ENCODE measurements around the gene GANC. TPM values are rescaled to one million over a fixed set of nuclear protein-coding genes. Genes with fewer than 3 reads are reported as not detected.

Gene GANC
- total and polyA plus RNA-seq, 8 donors: 5.2 to 77.6 (median 12.1) TPM

DNA sequence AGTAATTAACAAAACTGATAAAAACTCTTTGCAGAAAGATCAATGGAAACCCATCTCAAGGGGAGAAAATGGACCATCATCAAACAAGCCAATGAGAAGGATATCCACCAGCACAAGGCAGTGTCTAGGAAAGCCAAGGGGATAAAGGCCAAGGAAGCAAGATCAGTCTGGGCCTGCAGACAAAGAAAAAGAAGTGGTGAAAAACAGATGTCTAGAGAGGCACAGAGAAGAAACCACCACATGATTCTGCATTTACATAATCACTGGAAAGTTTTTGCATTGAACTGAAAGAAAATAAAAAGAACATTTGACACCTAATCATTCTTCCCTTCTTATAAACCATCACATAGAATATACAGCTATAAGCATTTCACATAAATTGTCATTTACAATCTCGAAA, 41.9 kb upstream of the GANC start:
- no peaks in the 10 kb centered on the region for H3K27me3 ChIP-seq
- TF ChIP-seq POLR2A (IDR thresholded peaks at IDR 0.05) (no peak), CTCF (IDR thresholded peaks at IDR 0.05) (no peak), POLR2AphosphoS5 (IDR thresholded peaks at IDR 0.05) (no peak), EP300 (IDR thresholded peaks at IDR 0.05) (no peak)
- no peaks in the 10 kb centered on the region for H3K4me1 ChIP-seq
- intact Hi-C loops (cut with DNase I; ENCODE audit: low total_unique reads): no loop called here
- no peak for DNase-seq
- H3K36me3 ChIP-seq: peaks cover 31 to 99% (median 97%) of the 10 kb centered on the region in 4 donors
- WGBS, 5 donors: 90 to 99% (median 93%) methylated on average over 1 of the region's 1 CpG
- no peak overlapping the region for H3K27ac ChIP-seq
- no peak overlapping the region for H3K4me3 ChIP-seq
- no peaks in the 10 kb centered on the region for H3K9me3 ChIP-seq

DNA sequence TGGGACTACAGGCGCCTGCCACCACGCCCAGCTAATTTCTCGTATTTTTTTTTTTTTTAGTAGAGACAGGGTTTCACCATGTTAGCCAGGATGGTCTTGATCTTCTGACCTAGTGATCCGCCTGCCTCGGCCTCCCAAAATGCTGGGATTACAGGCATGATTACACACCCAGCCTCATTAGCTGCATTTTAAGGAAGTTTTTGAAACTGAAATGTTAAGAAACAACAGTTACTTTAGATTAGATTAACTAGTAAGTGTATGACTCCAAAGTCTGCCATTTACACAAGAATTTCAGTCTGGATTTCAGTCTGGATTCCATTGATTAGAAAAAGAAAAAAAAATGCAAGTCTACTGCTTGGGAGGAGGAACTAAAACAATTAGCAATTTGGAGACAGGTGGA, 40.4 kb upstream of the GANC start:
- DNase-seq: no peak

DNA sequence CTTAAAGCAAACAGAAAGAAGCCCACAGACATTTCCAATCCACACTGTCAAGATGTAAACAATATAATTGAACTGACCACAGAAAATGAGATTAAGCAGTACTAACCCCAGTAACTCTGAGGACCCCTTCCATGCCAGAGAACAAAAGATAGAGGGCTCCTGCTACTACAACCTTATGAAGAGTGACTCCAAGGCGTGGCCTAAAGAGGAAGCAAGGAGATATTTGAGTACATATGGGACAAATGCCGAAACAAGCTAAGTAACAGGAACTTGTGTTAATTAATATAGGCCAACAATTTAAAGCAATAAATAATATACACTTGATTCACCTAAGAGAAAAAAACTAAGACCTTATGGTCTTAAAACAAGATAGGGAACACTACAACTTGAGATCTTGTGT, 39.9 kb upstream of the GANC start:
- Histone ChIP-seq H3K4me3 (no peak overlapping the region), H3K27me3 (no peaks in the 10 kb centered on the region), H3K4me1 (no peaks in the 10 kb centered on the region), H3K27ac (peak overlapping the region in 1 of 5 donors; percentile 2), H3K36me3 (peaks cover 28 to 99% (median 97%) of the 10 kb centered on the region in 4 donors), H3K9me3 (no peaks in the 10 kb centered on the region)
- WGBS, 5 donors: 61 to 71% (median 68%) methylated on average over 2 of the region's 2 CpGs
- TF ChIP-seq POLR2A (IDR thresholded peaks at IDR 0.05) (no peak), POLR2AphosphoS5 (IDR thresholded peaks at IDR 0.05) (no peak), EP300 (IDR thresholded peaks at IDR 0.05) (no peak), CTCF (IDR thresholded peaks at IDR 0.05) (no peak)
- intact Hi-C loops (cut with DNase I; ENCODE audit: low total_unique reads): no loop called here
- DNase-seq: no peak

More for the DNA sequence above, 40.4 kb upstream of the GANC start:
- no peaks in the 10 kb centered on the region for H3K4me1 ChIP-seq
- H3K36me3 ChIP-seq: peaks cover 28 to 99% (median 97%) of the 10 kb centered on the region in 4 donors
- no peaks in the 10 kb centered on the region for H3K9me3 ChIP-seq
- no peaks in the 10 kb centered on the region for H3K27me3 ChIP-seq
- WGBS, 5 donors: 69 to 76% (median 74%) methylated on average over 5 of the region's 5 CpGs
- H3K27ac ChIP-seq: no peak overlapping the region
- H3K4me3 ChIP-seq: no peak overlapping the region
- TF ChIP-seq POLR2A (IDR thresholded peaks at IDR 0.05): no peak
- TF ChIP-seq CTCF (IDR thresholded peaks at IDR 0.05): no peak
- TF ChIP-seq EP300 (IDR thresholded peaks at IDR 0.05): no peak
- no peak for TF ChIP-seq POLR2AphosphoS5 (IDR thresholded peaks at IDR 0.05)
- intact Hi-C loops (cut with DNase I; ENCODE audit: low total_unique reads): no loop called here

GRCh38 chr15:42239528-42240182, 33.3 kb upstream of the GANC start:
- TF ChIP-seq POLR2AphosphoS5 (IDR thresholded peaks at IDR 0.05) (no peak), CTCF (IDR thresholded peaks at IDR 0.05) (no peak), EP300 (IDR thresholded peaks at IDR 0.05) (no peak), POLR2A (IDR thresholded peaks at IDR 0.05) (no peak)
- no peak for DNase-seq
- peaks cover 23 to 91% (median 88%) of the 10 kb centered on the region in 4 donors for H3K36me3 ChIP-seq
- no peaks in the 10 kb centered on the region for H3K4me1 ChIP-seq
- no peak overlapping the region for H3K27ac ChIP-seq
- H3K9me3 ChIP-seq: no peaks in the 10 kb centered on the region
- H3K27me3 ChIP-seq: no peaks in the 10 kb centered on the region
- intact Hi-C loops (cut with DNase I; ENCODE audit: low total_unique reads): no loop called here
- no peak overlapping the region for H3K4me3 ChIP-seq

Data from stomach (tissue), 9 donors.